ENCODE data around the gene FLNC.

FLNC gene

DNA sequence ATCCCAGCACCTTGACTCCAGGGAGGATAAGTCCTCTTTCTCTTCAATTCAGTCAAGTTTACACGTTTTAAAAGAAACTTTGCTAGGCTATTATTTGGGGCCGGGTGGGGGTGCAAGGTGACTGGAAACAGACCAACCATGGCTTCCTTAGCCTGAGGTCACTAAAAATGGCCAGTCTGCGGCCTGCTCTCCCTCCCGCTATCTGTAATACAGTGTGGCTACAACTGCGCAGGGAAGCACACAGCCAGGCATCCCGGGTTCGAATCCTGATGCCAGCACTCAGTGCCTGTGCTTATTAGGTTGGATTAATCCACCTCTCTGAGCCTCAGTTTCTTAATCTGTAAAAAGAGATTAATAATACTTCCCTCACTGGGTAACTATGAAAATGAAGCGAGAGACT is 51.9 kb downstream of the FLNC start:
- no peak overlapping the region for H3K27ac Mint-ChIP-seq
- peaks cover 12% of the 10 kb centered on the region for H3K27me3 Mint-ChIP-seq
- DNase-seq, result no peak
- H3K4me3 Mint-ChIP-seq, result no peak overlapping the region
- H3K4me1 Mint-ChIP-seq, result peaks cover 13% of the 10 kb centered on the region
- CTCF ChIA-PET, result interaction anchor here (1.0 to 4.3 kb wide), 11 partner anchors 10 to 280 kb away, joined by 4 to 67 read pairs (median 12); partner anchors contain the start of gene ATP6V1F
- H3K36me3 Mint-ChIP-seq, result no peaks in the 10 kb centered on the region
- H3K9me3 Mint-ChIP-seq, result no peaks in the 10 kb centered on the region

DNA sequence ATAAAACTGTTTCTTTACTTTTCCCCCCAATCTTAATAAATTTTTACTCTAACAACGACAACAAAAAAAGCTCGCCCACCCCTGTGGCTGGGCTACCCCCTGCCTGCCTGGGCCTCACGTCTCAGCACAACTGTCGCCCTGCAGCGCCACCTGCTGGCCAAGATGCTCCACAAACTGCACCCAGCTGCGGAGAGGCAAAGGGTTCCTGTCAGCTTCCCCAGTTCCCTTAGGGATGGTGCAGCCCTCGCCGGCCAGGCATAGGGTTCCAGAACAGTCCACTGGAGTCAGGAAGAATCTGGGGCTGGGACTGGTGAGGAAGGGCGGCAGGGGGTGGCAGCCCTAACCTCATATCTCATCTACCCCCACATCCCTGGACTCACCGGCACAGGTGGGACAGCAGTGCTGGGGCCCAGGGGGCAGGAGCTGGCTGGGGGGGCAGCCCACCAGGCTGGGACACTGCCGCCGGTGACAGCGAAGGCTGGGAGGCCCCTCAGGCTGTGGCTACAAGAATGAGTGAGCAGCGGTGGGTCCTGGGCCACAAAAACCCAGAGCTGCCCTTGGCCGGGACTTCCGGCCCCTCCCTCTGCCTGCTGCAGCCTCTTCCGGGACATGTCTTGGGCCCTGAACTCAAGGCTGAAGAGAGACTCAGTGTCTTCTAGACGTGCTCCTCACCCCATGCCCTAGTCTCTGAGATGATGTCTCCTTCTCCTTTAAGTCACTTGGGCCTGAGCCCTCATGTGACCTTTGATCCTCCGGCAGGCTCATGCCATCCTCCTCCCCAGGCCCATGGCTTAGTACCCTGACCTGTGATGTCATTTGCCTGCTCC is 53.6 kb downstream of the FLNC start:
- no peaks in the 10 kb centered on the region for H3K9me3 Mint-ChIP-seq
- CTCF ChIA-PET, result interaction anchor here (0.6 to 3.4 kb wide), 24 partner anchors 9 to 795 kb away, joined by 3 to 67 read pairs (median 4); partner anchors contain the start of genes ATP6V1F and TNPO3
- H3K27ac Mint-ChIP-seq, result no peak overlapping the region
- H3K4me3 Mint-ChIP-seq, result no peak overlapping the region
- peak; percentile 88 for DNase-seq
- no peaks in the 10 kb centered on the region for H3K4me1 Mint-ChIP-seq
- H3K27me3 Mint-ChIP-seq, result peaks cover 12% of the 10 kb centered on the region
- H3K36me3 Mint-ChIP-seq, result no peaks in the 10 kb centered on the region

DNA sequence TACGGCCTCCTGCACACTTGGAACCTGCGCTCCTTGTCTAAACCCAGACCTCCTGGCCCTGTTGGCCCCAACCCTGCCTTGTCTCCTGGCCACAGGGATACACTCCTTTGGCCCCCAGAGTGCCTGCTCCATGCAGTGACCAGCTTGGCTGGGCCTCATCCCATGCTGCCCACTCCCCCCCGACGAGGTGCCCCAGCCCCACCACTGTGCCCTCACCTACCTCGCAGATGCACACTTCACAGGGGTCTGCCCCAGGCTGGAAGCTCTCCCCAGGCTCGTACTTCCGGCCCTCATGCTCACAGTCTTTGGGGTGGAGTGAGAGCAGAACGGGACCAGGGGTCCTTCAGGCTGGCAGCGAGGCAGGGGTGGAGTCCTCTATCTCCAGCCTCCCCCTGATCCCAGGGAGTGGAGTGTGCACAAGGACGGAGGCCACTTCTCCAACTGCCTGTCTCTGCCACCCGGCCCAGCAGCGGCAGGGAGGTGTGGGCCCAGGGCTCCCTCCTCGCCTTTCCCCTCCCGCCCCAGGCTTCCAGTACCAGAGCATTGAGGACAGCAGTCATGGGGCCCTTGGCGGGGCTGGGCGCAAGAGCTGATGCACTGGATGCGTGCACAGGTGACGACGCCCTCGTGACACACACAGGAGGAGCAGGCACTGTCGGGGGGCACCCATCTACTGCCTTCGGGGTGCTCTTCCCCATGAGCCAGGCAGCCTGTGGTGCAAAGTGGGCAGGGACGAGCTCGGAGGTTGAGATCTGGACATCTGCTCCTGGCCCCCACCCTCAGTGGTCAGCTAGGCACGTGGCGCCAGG is 54.6 kb downstream of the FLNC start:
- Mint-ChIP-seq H3K4me3 (no peak overlapping the region), H3K9me3 (no peaks in the 10 kb centered on the region), H3K27ac (no peak overlapping the region), H3K4me1 (no peaks in the 10 kb centered on the region), H3K27me3 (peaks cover 12% of the 10 kb centered on the region), H3K36me3 (no peaks in the 10 kb centered on the region)
- no peak for DNase-seq
- CTCF ChIA-PET, result interaction anchor here (0.6 to 3.4 kb wide), 11 partner anchors 13 to 796 kb away, joined by 3 to 28 read pairs (median 7); partner anchors contain the start of gene ATP6V1F

DNA sequence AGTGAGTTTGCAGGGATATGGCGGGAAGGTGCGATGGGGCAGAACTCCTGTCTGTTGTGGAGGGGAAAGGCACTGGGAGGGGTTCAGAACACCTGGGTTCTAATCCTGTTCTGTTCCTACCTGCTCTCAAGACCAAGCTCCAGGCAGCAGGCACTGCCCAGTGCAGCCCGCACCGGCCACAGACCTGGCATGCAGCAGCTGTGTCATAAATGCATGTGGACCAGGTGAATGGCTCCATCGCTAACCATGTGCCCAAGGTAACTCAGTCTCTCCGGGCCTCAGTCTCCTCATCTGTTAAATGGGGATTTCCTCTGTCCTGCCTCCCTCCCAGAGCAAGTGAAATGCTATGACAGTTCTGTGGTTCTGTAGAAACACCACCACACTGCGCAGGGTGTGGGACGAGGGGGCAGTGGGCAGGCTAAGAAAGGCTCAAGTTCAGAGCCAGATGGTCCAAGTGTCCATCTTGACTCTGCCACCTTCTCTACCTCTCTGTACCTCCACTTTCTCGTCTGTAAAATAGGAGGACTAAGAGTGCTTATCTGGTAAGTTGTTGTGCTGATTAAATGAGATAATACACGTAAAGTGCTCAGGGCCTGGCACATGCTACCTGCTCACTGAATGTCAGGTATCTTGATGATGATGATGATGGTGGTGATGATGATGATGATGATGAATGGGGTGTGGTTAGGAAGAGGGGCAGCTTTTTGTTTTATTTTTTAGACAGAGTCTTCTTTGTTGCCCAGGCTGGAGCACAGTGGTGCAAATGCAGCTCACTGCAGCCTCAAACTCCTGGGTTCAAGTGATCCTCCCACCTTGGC is 55.4 kb downstream of the FLNC start:
- no peaks in the 10 kb centered on the region for H3K36me3 Mint-ChIP-seq
- H3K27me3 Mint-ChIP-seq, result peaks cover 12% of the 10 kb centered on the region
- no peaks in the 10 kb centered on the region for H3K9me3 Mint-ChIP-seq
- DNase-seq, result no peak
- H3K4me1 Mint-ChIP-seq, result no peaks in the 10 kb centered on the region
- no peak overlapping the region for H3K4me3 Mint-ChIP-seq
- no peak overlapping the region for H3K27ac Mint-ChIP-seq
- CTCF ChIA-PET, result interaction anchor here (0.8 to 2.1 kb wide), 6 partner anchors 23 to 206 kb away, joined by 3 to 14 read pairs (median 6); partner anchors contain the start of gene ATP6V1F

DNA sequence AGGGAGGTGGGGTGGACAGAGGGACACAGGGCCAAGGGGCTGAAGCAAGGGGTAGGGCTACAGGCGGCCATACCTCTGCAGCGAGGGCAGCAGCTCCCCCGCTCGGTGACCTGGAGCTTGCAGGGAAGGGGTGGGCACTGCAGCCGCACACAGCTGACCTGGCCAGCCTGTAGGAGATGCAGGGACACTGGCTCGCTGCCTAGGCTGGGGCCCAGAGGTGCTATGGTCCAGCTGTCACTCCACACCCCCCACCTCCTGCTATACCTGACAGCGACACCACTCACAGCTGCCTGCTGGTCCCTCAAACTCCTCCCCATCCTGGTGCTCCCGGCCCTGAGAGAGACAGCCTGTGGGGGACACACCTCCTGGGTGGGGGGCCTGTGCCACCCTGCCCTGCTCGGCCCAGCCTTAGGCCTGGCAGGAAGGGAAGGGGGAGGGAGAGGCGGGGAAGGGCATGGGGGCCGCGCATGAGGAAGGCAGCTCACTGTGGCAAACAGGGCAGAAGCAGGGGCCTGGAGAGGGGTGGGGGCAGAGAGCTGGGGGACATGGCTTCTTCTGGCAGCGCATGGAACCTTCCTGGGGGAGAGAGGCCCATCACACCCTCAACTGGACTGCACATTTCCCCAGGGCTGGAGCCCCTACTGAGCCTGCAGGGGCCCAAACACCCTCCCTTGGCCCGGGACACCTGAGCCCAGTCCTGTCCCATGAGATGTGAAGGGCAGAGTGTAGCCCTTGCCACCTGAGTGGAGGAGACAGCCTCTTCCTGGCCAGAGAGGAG is 56.4 kb downstream of the FLNC start:
- no peaks in the 10 kb centered on the region for H3K36me3 Mint-ChIP-seq
- H3K4me3 Mint-ChIP-seq, result no peak overlapping the region
- no peaks in the 10 kb centered on the region for H3K9me3 Mint-ChIP-seq
- DNase-seq, result no peak
- H3K27ac Mint-ChIP-seq, result no peak overlapping the region
- H3K4me1 Mint-ChIP-seq, result no peaks in the 10 kb centered on the region
- peaks cover 13% of the 10 kb centered on the region for H3K27me3 Mint-ChIP-seq
- CTCF ChIA-PET, result interaction anchor here (0.8 to 2.1 kb wide), 6 partner anchors 24 to 205 kb away, joined by 3 to 14 read pairs (median 6); partner anchors contain the start of gene ATP6V1F

DNA sequence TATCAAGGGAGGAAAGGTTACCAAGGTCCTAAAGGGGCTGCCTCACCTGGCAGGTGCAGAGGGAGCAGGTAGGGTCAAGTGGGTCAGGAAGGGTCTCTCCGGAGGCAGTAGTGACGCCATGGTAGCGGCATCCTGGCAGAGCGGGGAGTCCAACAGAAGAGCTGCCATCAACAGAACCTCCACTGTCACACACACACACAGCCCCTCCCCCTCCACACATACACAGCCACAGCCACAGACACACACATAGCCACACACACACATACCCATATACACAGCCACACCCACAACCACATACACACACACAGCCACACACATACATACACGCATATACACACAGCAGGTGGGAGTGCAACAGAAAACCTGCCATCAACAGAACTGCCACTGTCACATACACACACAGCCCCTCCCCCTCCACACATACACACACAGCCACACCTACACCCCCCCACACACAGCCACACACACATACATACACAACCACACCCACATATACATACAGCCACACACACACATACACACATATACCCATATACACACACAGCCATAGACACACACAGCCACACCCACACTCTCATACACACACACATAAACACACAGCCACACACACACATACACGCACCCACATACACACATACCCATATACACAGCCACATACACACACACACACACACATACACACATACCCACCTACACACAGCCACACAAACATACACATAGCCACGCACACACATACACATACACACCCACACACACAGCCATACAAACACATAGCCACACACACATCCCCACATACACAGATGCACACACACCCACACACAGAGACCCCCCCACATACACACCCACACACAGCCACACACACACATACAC is 57.2 kb downstream of the FLNC start:
- Mint-ChIP-seq H3K36me3 (no peaks in the 10 kb centered on the region), H3K27ac (no peak overlapping the region), H3K9me3 (no peaks in the 10 kb centered on the region), H3K27me3 (peaks cover 20% of the 10 kb centered on the region), H3K4me1 (peaks cover 2% of the 10 kb centered on the region), H3K4me3 (no peak overlapping the region)
- CTCF ChIA-PET, result interaction anchor here (1.9 to 2.1 kb wide), 2 partner anchors 24 to 46 kb away, joined by 8 to 14 read pairs; partner anchors contain the start of gene ATP6V1F
- no peak for DNase-seq

DNA sequence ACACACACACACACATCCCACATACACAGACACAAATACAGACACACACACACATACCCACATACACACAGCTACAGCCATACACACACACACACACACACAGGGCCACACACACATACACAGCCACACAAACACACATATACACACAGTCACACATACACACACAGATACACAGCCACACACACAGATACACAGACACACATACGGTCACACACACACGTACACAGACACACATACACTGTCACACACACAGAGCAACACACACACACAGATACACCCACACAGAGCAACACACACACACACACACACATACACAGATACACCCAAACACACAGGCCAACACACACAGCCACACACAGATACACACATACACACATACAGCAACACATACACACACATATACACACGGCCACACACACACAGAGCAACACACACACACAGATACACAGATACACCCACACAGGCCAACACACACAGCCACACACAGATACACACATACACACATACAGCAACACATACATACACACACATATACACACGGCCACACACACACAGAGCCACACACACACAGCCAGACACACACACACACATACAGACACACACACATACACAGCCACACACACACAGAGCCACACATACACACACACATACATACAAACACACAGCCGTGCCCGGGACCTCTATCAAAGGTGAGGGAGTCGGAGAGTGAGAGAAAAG is 58.0 kb downstream of the FLNC start:
- CTCF ChIA-PET, result no interaction called here
- no peaks in the 10 kb centered on the region for H3K36me3 Mint-ChIP-seq

DNA sequence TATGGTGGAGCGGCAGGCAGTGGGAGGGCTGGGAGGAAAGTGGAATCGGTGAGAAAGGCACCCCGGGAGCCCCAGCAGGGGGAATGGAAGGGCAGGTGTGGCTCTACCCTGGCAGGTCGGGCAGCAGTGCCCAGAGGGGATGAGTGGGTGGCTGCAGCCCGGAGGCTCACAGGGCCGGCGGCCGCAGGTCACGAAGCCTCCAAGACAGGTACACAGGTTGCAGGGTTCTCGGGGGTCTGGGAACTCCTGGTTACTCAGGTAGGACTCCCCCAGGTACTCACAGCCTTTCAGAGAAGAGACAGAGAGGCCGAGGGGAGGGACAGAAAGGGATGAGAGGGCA is 58.5 kb downstream of the FLNC start:
- Mint-ChIP-seq H3K27me3 (peaks cover 29% of the 10 kb centered on the region), H3K4me1 (peaks cover 2% of the 10 kb centered on the region), H3K4me3 (no peak overlapping the region), H3K27ac (no peak overlapping the region), H3K36me3 (no peaks in the 10 kb centered on the region), H3K9me3 (no peaks in the 10 kb centered on the region)
- no peak for DNase-seq
- CTCF ChIA-PET, result no interaction called here

More for the DNA sequence above, 58.0 kb downstream of the FLNC start:
- H3K4me1 Mint-ChIP-seq, result peaks cover 2% of the 10 kb centered on the region
- DNase-seq, result no peak
- no peak overlapping the region for H3K27ac Mint-ChIP-seq
- H3K4me3 Mint-ChIP-seq, result no peak overlapping the region
- H3K27me3 Mint-ChIP-seq, result peaks cover 27% of the 10 kb centered on the region
- H3K9me3 Mint-ChIP-seq, result no peaks in the 10 kb centered on the region

DNA sequence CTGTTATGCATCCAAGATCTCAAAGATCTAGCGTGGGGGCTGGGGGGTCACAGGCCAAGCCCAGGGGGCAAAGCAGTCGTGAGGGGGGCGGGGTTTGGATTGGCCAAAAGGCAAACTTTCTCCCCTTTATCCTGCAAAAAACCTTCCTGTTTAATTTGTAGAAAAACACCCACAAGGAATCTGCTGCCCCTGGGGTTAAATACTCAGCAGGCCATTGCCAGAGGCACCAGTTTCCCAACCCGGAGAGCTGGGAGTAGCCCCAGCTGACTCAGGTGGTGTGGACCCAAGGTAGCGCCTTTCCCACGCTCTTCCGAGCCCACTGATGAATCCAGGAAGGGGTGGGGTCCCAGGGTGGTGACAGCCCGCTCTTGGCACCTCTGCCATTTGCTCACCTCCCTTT is 58.9 kb downstream of the FLNC start:
- H3K4me3 Mint-ChIP-seq, result no peak overlapping the region
- H3K36me3 Mint-ChIP-seq, result no peaks in the 10 kb centered on the region
- H3K27ac Mint-ChIP-seq, result no peak overlapping the region
- H3K27me3 Mint-ChIP-seq, result peaks cover 29% of the 10 kb centered on the region
- CTCF ChIA-PET, result no interaction called here
- no peak for DNase-seq
- H3K4me1 Mint-ChIP-seq, result peaks cover 2% of the 10 kb centered on the region
- no peaks in the 10 kb centered on the region for H3K9me3 Mint-ChIP-seq

DNA sequence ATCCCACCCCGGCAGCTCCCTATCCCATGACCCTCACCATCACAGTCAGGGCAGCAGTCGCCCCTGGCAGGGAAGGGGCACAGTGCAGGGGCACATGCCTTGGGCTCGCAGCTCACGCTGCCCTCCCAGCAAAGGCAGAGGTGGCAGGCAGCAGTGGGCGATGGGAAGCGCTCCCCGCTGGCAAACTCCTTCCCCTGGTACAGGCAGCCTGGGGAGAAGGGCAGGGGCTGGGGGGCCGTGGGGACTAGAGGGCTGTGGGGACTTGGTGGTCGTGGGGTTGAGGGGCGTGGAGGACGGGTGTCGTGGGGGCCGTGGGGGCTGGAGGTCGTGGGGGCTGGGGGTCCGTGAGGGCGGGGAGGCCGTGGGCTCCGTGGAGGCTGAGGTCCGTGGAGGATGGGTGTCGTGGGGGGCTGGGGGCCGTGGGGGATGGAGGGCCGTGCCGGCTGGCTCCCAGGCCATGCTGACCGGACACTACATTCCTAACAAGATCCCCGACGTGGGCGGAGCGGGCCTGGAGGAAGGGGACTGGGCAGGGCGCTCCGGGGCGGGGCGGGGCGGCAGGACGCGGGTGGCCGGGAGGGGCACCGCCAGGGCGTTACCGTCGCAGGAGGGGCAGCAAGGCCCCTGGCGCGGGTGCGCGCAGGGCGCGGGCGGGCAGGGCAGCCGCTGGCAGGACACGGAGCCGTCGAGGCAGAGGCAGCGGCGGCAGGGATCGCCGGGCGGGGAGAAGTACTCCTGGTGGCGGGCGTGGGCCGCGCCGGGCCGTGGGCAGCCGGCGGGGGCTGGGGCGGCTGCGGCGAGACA is 60.3 kb downstream of the FLNC start:
- CTCF ChIA-PET, result no interaction called here
- Mint-ChIP-seq H3K9me3 (no peaks in the 10 kb centered on the region), H3K27ac (no peak overlapping the region), H3K27me3 (peaks cover 30% of the 10 kb centered on the region), H3K4me3 (no peak overlapping the region), H3K4me1 (peaks cover 2% of the 10 kb centered on the region), H3K36me3 (no peaks in the 10 kb centered on the region)
- no peak for DNase-seq

DNA sequence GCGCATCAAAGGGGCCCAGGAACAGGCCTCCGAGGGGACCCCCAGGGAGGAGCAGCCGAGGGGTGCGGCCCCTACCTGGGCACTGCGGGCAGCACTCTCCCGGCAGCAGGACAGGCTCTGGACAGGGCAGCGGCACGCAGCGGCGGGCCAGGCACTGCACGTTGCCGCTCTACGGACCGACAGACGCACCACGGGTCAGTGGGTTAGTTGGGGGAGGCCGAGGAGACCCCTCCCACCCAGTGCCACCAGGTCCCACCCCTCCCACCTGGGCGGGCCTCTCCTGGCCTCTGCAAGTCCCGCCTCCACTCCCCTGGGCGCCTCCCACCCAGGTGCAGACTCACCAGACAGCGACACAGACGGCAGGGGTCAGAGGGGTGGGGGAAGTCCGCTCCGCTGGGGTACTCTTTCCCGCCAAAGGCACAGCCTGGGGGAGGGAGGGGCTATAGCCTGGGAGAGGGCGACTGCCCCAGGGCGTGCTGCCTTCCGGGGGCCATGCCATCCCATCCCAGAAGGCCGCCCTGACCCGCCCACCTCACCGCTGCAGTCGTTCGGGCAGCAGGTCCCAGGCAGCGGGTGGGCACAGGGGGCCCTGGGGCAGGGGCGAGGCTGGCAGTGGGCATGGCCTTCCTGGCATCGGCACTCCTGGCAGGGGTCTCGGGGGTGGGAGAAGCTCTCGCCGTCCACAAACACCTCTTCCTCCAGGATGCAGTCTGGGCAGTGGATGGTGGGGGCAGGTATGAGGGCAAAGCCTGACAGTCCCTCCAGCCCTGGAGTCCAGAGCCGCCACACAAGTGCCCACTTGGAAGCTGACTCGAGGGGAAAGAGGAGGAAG is 61.1 kb downstream of the FLNC start:
- Mint-ChIP-seq H3K36me3 (no peaks in the 10 kb centered on the region), H3K27me3 (peaks cover 34% of the 10 kb centered on the region), H3K4me1 (peaks cover 2% of the 10 kb centered on the region), H3K4me3 (no peak overlapping the region), H3K9me3 (no peaks in the 10 kb centered on the region), H3K27ac (no peak overlapping the region)
- DNase-seq, result peak; percentile 38
- CTCF ChIA-PET, result no interaction called here
